ENCODE results near the gene AQP1. TPM values are rescaled to one million over a fixed set of nuclear protein-coding genes. Genes with fewer than 3 reads are reported as not detected.

Gene AQP1
- total RNA-seq, 1 experiment from 2014 or later = 0.52 TPM

DNA sequence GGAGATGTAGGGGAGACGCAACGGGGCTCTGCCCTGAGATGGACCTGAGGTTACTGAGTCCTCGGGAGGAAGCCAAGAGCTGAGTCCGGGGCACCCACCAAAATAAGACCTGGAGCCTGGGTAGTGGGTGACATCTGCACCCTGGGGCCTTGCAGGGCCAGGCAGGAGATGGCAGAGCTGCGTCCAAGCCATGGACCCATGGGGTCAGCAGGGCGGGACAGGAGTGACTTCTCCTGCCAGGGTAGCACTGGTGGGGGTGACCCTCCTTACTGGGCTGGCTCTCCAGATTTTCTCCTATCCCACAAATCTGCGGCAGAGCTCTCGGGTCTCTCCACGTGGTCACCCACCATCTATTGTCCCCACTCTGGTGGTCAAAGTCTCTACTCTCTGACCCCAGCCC, 54.2 kb downstream of the AQP1 start:
- CTCF ChIA-PET = no interaction called here
- H3K4me1 Mint-ChIP-seq (ENCODE audit: low read depth, unreplicated experiment) = no peaks in the 10 kb centered on the region

DNA sequence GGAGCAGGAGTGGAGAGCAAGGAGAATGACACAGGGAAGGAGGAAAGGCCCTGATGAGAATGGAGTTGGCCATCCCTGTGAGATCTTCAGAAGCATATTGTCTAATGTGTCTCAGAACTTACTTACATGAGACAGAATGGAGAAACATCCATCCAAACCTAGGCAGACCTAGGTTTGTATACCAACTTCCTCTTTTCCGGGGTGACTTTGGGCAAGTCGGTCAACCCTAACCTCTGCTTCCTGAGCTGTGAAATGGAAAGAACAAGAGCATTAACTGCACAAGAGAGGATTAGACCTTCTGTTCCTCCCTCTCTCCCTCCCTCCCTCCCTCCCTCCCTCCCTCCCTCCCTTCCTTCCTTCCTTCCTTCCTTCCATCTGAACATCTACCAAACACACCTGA, 56.6 kb downstream of the AQP1 start:
- Mint-ChIP-seq H3K36me3 (ENCODE audit: insufficient read depth, unreplicated experiment) (no peaks in the 10 kb centered on the region), H3K27me3 (ENCODE audit: insufficient read depth, unreplicated experiment) (peaks cover 9% of the 10 kb centered on the region)

More for the DNA sequence above, 54.2 kb downstream of the AQP1 start:
- POLR2A ChIA-PET = no interaction called here
- H3K4me1 ChIP-seq = no peaks in the 10 kb centered on the region
- Mint-ChIP-seq H3K9me3 (ENCODE audit: unreplicated experiment) (no peaks in the 10 kb centered on the region), H3K4me3 (ENCODE audit: unreplicated experiment) (no peak overlapping the region), H3K36me3 (ENCODE audit: insufficient read depth, unreplicated experiment) (no peaks in the 10 kb centered on the region), H3K27ac (ENCODE audit: unreplicated experiment) (no peak overlapping the region), H3K27me3 (ENCODE audit: insufficient read depth, unreplicated experiment) (peaks cover 6% of the 10 kb centered on the region)
- H3K27me3 ChIP-seq (replicated peaks; ENCODE audit: control insufficient read depth, insufficient read depth, low read length) = no peaks in the 10 kb centered on the region
- no peaks in the 10 kb centered on the region for H3K36me3 ChIP-seq (ENCODE audit: control insufficient read depth, insufficient read depth, low read length)
- no peaks in the 10 kb centered on the region for H3K9me3 ChIP-seq
- no peak overlapping the region for H3K4me3 ChIP-seq (ENCODE audit: low read depth, low read length)
- TF ChIP-seq, protein P1, sequence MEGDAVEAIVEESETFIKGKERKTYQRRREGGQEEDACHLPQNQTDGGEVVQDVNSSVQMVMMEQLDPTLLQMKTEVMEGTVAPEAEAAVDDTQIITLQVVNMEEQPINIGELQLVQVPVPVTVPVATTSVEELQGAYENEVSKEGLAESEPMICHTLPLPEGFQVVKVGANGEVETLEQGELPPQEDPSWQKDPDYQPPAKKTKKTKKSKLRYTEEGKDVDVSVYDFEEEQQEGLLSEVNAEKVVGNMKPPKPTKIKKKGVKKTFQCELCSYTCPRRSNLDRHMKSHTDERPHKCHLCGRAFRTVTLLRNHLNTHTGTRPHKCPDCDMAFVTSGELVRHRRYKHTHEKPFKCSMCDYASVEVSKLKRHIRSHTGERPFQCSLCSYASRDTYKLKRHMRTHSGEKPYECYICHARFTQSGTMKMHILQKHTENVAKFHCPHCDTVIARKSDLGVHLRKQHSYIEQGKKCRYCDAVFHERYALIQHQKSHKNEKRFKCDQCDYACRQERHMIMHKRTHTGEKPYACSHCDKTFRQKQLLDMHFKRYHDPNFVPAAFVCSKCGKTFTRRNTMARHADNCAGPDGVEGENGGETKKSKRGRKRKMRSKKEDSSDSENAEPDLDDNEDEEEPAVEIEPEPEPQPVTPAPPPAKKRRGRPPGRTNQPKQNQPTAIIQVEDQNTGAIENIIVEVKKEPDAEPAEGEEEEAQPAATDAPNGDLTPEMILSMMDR (IDR thresholded peaks at IDR 0.05; ENCODE audit: insufficient read depth in 1 of 2, low read depth in 1 of 2, low read length in 1 of 2, severe bottlenecking in 1 of 2, unreplicated experiment in 1 of 2) = no peak
- intact Hi-C loops (cut with micrococcal nuclease; ENCODE audit: unreplicated experiment) = no loop called here
- no TSS peak for BruUV-seq (replicated peaks)
- DNase-seq = no peak

DNA sequence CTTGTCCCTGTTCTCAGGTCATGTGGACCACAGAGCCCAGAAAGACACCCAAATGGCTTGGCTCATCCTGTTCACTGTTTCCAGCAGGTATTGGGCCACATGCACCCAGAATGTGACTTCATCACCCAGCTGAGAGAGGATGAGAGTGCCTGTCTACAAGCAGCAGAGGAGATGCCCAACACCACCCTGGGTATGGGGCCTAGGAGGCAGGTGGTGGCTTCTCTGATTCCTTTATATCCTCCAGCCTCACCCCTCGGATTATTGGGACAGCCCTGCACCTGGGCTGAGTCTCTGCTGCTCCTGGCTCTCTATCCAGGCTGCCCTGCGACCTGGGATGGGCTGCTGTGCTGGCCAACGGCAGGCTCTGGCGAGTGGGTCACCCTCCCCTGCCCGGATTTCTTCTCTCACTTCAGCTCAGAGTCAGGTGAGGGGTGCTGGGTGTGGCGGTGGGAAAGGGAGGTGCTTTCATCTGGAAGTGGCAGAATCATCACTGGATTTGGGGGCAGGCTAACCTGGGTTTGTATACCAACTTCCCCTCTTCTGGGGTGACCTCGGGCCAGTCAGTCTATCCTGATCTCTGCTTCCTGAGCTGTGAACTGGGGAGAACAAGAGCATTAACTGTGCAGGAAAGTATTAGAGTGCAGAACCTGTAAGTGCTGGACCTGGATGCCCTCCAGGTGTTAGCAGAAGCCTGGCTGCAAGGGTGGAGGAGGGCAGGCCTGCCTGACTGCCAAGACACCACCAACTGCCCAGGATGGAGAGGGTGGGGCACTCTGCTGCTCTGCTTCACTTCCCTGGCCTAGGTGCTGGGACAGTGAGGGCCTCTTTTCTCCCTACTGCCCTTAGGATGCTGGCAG, 57.3 kb downstream of the AQP1 start:
- H3K36me3 ChIP-seq (ENCODE audit: control insufficient read depth, insufficient read depth, low read length) = no peaks in the 10 kb centered on the region
- ChIA-PET POLR2A (no interaction called here), CTCF (no interaction called here)
- Mint-ChIP-seq H3K4me1 (ENCODE audit: low read depth, unreplicated experiment) (no peaks in the 10 kb centered on the region), H3K4me3 (ENCODE audit: unreplicated experiment) (no peak overlapping the region), H3K36me3 (ENCODE audit: insufficient read depth, unreplicated experiment) (no peaks in the 10 kb centered on the region), H3K27ac (ENCODE audit: unreplicated experiment) (no peak overlapping the region), H3K9me3 (ENCODE audit: unreplicated experiment) (no peaks in the 10 kb centered on the region), H3K27me3 (ENCODE audit: insufficient read depth, unreplicated experiment) (peaks cover 9% of the 10 kb centered on the region)
- intact Hi-C loops (cut with micrococcal nuclease; ENCODE audit: unreplicated experiment) = no loop called here
- H3K4me3 ChIP-seq (ENCODE audit: low read depth, low read length) = no peak overlapping the region
- no peak for DNase-seq
- H3K9me3 ChIP-seq = no peaks in the 10 kb centered on the region
- TF ChIP-seq, protein P1 (IDR thresholded peaks at IDR 0.05; ENCODE audit: insufficient read depth in 1 of 2, low read depth in 1 of 2, low read length in 1 of 2, severe bottlenecking in 1 of 2, unreplicated experiment in 1 of 2) = no peak
- BruUV-seq (replicated peaks) = no TSS peak
- no peaks in the 10 kb centered on the region for H3K27me3 ChIP-seq (replicated peaks; ENCODE audit: control insufficient read depth, insufficient read depth, low read length)
- H3K4me1 ChIP-seq = no peaks in the 10 kb centered on the region

More for the DNA sequence above, 56.6 kb downstream of the AQP1 start:
- Histone ChIP-seq H3K9me3 (no peaks in the 10 kb centered on the region), H3K4me3 (ENCODE audit: low read depth, low read length) (no peak overlapping the region), H3K27me3 (replicated peaks; ENCODE audit: control insufficient read depth, insufficient read depth, low read length) (no peaks in the 10 kb centered on the region), H3K4me1 (no peaks in the 10 kb centered on the region), H3K36me3 (ENCODE audit: control insufficient read depth, insufficient read depth, low read length) (no peaks in the 10 kb centered on the region)
- BruUV-seq (replicated peaks) = no TSS peak
- no peak overlapping the region for H3K27ac Mint-ChIP-seq (ENCODE audit: unreplicated experiment)
- CTCF ChIA-PET = no interaction called here
- H3K4me1 Mint-ChIP-seq (ENCODE audit: low read depth, unreplicated experiment) = no peaks in the 10 kb centered on the region
- H3K9me3 Mint-ChIP-seq (ENCODE audit: unreplicated experiment) = no peaks in the 10 kb centered on the region
- H3K4me3 Mint-ChIP-seq (ENCODE audit: unreplicated experiment) = no peak overlapping the region
- TF ChIP-seq, protein P1 (IDR thresholded peaks at IDR 0.05; ENCODE audit: insufficient read depth in 1 of 2, low read depth in 1 of 2, low read length in 1 of 2, severe bottlenecking in 1 of 2, unreplicated experiment in 1 of 2) = no peak
- POLR2A ChIA-PET = no interaction called here
- no peak for DNase-seq
- intact Hi-C loops (cut with micrococcal nuclease; ENCODE audit: unreplicated experiment) = no loop called here

Measured in Caco-2 (cell line).